ENCODE data around the gene PBX2. TPM values are rescaled to one million over a fixed set of nuclear protein-coding genes. Genes with fewer than 3 reads are reported as not detected.

PBX2 gene
- total and polyA plus RNA-seq, 9 donors, result 39.3 to 110 (median 90.7) TPM

GRCh38 chr6:32224696-32225095 lies 34.7 kb upstream of the PBX2 start:
- intact Hi-C loops (cut with DNase I), result no loop called here
- Histone ChIP-seq H3K4me3 (no peak overlapping the region), H3K9me3 (no peaks in the 10 kb centered on the region), H3K36me3 (no peaks in the 10 kb centered on the region), H3K4me1 (ENCODE audit: insufficient read depth) (no peaks in the 10 kb centered on the region), H3K27ac (no peak overlapping the region), H3K27me3 (no peaks in the 10 kb centered on the region)
- 57 to 76% (median 75%) methylated on average over 2 of the region's 2 CpGs for WGBS, 3 donors
- no peak for DNase-seq
- no peak for TF ChIP-seq POLR2A (IDR thresholded peaks at IDR 0.05)
- no peak for TF ChIP-seq EP300 (IDR thresholded peaks at IDR 0.05)
- TF ChIP-seq CTCF (IDR thresholded peaks at IDR 0.05), result no peak

GRCh38 chr6:32223258-32224235 lies 33.5 kb upstream of the PBX2 start, which contains the start of gene NOTCH4:
TSS of gene NOTCH4 (minus strand) at chr6:32224067. CDS start at chr6:32223928, 139 bp downstream.
- Histone ChIP-seq H3K27ac (no peak within 1 kb of the TSS), H3K9me3 (no peaks in the 10 kb centered on the region), H3K4me1 (ENCODE audit: insufficient read depth) (no peaks in the 10 kb centered on the region), H3K36me3 (no peaks in the 10 kb centered on the region), H3K4me3 (no peak within 1 kb of the TSS), H3K27me3 (no peaks in the 10 kb centered on the region)
- no peak for DNase-seq
- TF ChIP-seq CTCF (IDR thresholded peaks at IDR 0.05) (no peak), EP300 (IDR thresholded peaks at IDR 0.05) (no peak), POLR2A (IDR thresholded peaks at IDR 0.05) (no peak)
- intact Hi-C loops (cut with DNase I), result no loop called here
- WGBS, 3 donors, result 58 to 60% (median 58%) methylated on average over 20 of the region's 20 CpGs

GRCh38 chr6:32222333-32223230 lies 32.6 kb upstream of the PBX2 start:
- intact Hi-C loops (cut with DNase I), result no loop called here
- no peak overlapping the region for H3K4me3 ChIP-seq
- H3K27ac ChIP-seq, result no peak overlapping the region
- DNase-seq, result no peak
- H3K27me3 ChIP-seq, result no peaks in the 10 kb centered on the region
- no peaks in the 10 kb centered on the region for H3K4me1 ChIP-seq (ENCODE audit: insufficient read depth)
- H3K9me3 ChIP-seq, result no peaks in the 10 kb centered on the region
- 83 to 88% (median 85%) methylated on average over 8 of the region's 8 CpGs for WGBS, 3 donors
- no peak for TF ChIP-seq EP300 (IDR thresholded peaks at IDR 0.05)
- no peak for TF ChIP-seq CTCF (IDR thresholded peaks at IDR 0.05)
- no peak for TF ChIP-seq POLR2A (IDR thresholded peaks at IDR 0.05)
- no peaks in the 10 kb centered on the region for H3K36me3 ChIP-seq

- no peaks in the 10 kb centered on the region for H3K4me1 ChIP-seq (ENCODE audit: insufficient read depth)
- intact Hi-C loops (cut with DNase I), result no loop called here
- H3K9me3 ChIP-seq, result no peaks in the 10 kb centered on the region
- H3K27ac ChIP-seq, result no peak overlapping the region
- DNase-seq, result no peak
- WGBS, 3 donors, result 56 to 68% (median 64%) methylated on average over 4 of the region's 4 CpGs
- no peaks in the 10 kb centered on the region for H3K27me3 ChIP-seq
- no peak overlapping the region for H3K4me3 ChIP-seq
- no peaks in the 10 kb centered on the region for H3K36me3 ChIP-seq
- TF ChIP-seq EP300 (IDR thresholded peaks at IDR 0.05) (no peak), POLR2A (IDR thresholded peaks at IDR 0.05) (no peak), CTCF (IDR thresholded peaks at IDR 0.05) (no peak)
Observed at GRCh38 chr6:32220021-32220420, 30.0 kb upstream of the PBX2 start.

Measured in ovary (tissue), 9 donors.